Measurements from ENCODE around the gene GAS2.

DNA sequence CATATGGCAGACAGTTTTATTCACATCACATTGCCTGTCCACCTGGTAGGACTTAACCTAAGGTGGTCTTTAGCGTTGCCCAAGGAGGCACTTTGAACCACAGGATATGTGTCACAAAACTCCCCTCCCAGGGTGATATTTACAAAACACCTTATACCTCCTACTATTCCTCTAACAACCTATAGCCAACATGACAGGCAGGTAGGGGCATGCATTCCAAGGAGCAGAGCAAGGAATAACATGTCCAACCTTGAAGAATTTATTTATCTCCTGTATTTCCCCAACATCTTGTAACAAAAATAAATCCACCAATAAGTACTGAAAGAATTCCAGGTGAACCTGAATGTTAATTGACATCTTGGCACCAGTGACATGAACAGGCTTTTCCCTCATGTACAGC is 102.7 kb downstream of the GAS2 start:
- TF ChIP-seq MAFK (IDR thresholded peaks at IDR 0.05; ENCODE audit: low read length) = no peak
- TF ChIP-seq, protein P1, sequence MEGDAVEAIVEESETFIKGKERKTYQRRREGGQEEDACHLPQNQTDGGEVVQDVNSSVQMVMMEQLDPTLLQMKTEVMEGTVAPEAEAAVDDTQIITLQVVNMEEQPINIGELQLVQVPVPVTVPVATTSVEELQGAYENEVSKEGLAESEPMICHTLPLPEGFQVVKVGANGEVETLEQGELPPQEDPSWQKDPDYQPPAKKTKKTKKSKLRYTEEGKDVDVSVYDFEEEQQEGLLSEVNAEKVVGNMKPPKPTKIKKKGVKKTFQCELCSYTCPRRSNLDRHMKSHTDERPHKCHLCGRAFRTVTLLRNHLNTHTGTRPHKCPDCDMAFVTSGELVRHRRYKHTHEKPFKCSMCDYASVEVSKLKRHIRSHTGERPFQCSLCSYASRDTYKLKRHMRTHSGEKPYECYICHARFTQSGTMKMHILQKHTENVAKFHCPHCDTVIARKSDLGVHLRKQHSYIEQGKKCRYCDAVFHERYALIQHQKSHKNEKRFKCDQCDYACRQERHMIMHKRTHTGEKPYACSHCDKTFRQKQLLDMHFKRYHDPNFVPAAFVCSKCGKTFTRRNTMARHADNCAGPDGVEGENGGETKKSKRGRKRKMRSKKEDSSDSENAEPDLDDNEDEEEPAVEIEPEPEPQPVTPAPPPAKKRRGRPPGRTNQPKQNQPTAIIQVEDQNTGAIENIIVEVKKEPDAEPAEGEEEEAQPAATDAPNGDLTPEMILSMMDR (IDR thresholded peaks at IDR 0.05 in 2 of 3, conservative IDR thresholded peaks at IDR 0.05 in 1 of 3; ENCODE audit: insufficient read depth in 2 of 3, low read depth in 1 of 3, low read length in 3 of 3) = no peak
- TF ChIP-seq, protein P2, sequence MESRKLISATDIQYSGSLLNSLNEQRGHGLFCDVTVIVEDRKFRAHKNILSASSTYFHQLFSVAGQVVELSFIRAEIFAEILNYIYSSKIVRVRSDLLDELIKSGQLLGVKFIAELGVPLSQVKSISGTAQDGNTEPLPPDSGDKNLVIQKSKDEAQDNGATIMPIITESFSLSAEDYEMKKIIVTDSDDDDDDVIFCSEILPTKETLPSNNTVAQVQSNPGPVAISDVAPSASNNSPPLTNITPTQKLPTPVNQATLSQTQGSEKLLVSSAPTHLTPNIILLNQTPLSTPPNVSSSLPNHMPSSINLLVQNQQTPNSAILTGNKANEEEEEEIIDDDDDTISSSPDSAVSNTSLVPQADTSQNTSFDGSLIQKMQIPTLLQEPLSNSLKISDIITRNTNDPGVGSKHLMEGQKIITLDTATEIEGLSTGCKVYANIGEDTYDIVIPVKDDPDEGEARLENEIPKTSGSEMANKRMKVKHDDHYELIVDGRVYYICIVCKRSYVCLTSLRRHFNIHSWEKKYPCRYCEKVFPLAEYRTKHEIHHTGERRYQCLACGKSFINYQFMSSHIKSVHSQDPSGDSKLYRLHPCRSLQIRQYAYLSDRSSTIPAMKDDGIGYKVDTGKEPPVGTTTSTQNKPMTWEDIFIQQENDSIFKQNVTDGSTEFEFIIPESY (CRISPR knock-in tag; IDR thresholded peaks at IDR 0.05) = no peak
- no peak for TF ChIP-seq CEBPB (tag; IDR thresholded peaks at IDR 0.05)
- TF ChIP-seq CTBP1 (IDR thresholded peaks at IDR 0.05; ENCODE audit: borderline replicate concordance) = no peak
- TF ChIP-seq, protein P3, sequence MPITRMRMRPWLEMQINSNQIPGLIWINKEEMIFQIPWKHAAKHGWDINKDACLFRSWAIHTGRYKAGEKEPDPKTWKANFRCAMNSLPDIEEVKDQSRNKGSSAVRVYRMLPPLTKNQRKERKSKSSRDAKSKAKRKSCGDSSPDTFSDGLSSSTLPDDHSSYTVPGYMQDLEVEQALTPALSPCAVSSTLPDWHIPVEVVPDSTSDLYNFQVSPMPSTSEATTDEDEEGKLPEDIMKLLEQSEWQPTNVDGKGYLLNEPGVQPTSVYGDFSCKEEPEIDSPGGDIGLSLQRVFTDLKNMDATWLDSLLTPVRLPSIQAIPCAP (CRISPR knock-in tag; IDR thresholded peaks at IDR 0.05; ENCODE audit: borderline replicate concordance) = no peak
- no peak for TF ChIP-seq ZNF165 (CRISPR knock-in tag; IDR thresholded peaks at IDR 0.05; ENCODE audit: borderline replicate concordance)

Data from K562 (cell line).